ENCODE data around the gene SSTR4. TPM values are rescaled to one million over a fixed set of nuclear protein-coding genes. Genes with fewer than 3 reads are reported as not detected.

Gene SSTR4
- total RNA-seq, 1 experiment from 2014 or later = not detected

- Histone ChIP-seq H3K4me2 (ENCODE audit: low read length) (no peak overlapping the region), H3K36me3 (ENCODE audit: control insufficient read depth in 1 of 2, insufficient read depth in 2 of 2, low read length in 2 of 2) (no peaks in the 10 kb centered on the region), H3K27me3 (ENCODE audit: insufficient read depth, low read length) (peaks cover 10% of the 10 kb centered on the region; the same call in 1 of the 2 replicates), H3K27ac (ENCODE audit: low read depth, low read length) (no peak overlapping the region), H3K4me1 (ENCODE audit: control insufficient read depth in 1 of 2, insufficient read depth in 2 of 2, low read length in 2 of 2) (no peaks in the 10 kb centered on the region), H3K79me2 (ENCODE audit: insufficient read depth, low read length) (no peaks in the 10 kb centered on the region), H3K9ac (ENCODE audit: low read length) (no peak overlapping the region), H4K20me1 (ENCODE audit: insufficient read depth) (no peaks in the 10 kb centered on the region), H3K9me3 (ENCODE audit: control insufficient read depth in 1 of 2, insufficient read depth in 1 of 2, low read depth in 1 of 2, low read length in 2 of 2) (no peaks in the 10 kb centered on the region), H2AFZ (ENCODE audit: low read depth, low read length, poor library complexity, severe bottlenecking) (no peak overlapping the region), H3K4me3 (replicated peaks in 1 of 2; ENCODE audit: low read depth in 1 of 2, low read length in 2 of 2) (no peak overlapping the region), H3K9me2 (ENCODE audit: insufficient read depth) (no peaks in the 10 kb centered on the region)
- ChIA-PET POLR2A (no interaction called here), RAD21 (ENCODE audit: low non-redundant PET in 1 of 2, low total read pairs in 2 of 2, uncharacterized antibody in 2 of 2, unreplicated experiment in 2 of 2) (no interaction called here), CTCF (no interaction called here)
- no peak for ATAC-seq
- intact Hi-C loops (cut with micrococcal nuclease) = no loop called here
- no peak for TF ChIP-seq ZFX (IDR thresholded peaks at IDR 0.05)
- no peak for TF ChIP-seq POLR2AphosphoS5 (IDR thresholded peaks at IDR 0.05; ENCODE audit: low read depth, low read length)
- TF ChIP-seq EGR1 (IDR thresholded peaks at IDR 0.05; ENCODE audit: low read depth) = no peak
- no peak for TF ChIP-seq MAX (IDR thresholded peaks at IDR 0.05)
- TF ChIP-seq SRF (IDR thresholded peaks at IDR 0.05; ENCODE audit: low read depth) = no peak
- no peak for DNase-seq (ENCODE audit: low read depth, low spot score)
- no TSS peak for BruUV-seq (replicated peaks)
Observed at GRCh38 chr20:22995923-22996322, 39.2 kb upstream of the SSTR4 start.

- no TSS peak for BruUV-seq (replicated peaks)
- Histone ChIP-seq H3K27ac (ENCODE audit: low read depth, low read length) (no peak overlapping the region), H3K36me3 (ENCODE audit: control insufficient read depth in 1 of 2, insufficient read depth in 2 of 2, low read length in 2 of 2) (no peaks in the 10 kb centered on the region), H3K79me2 (ENCODE audit: insufficient read depth, low read length) (no peaks in the 10 kb centered on the region), H3K9ac (ENCODE audit: low read length) (no peak overlapping the region), H3K27me3 (ENCODE audit: insufficient read depth, low read length) (peaks cover 13% of the 10 kb centered on the region; the same call in 1 of the 2 replicates), H3K9me2 (ENCODE audit: insufficient read depth) (no peaks in the 10 kb centered on the region), H3K4me3 (replicated peaks in 1 of 2; ENCODE audit: low read depth in 1 of 2, low read length in 2 of 2) (no peak overlapping the region), H2AFZ (ENCODE audit: low read depth, low read length, poor library complexity, severe bottlenecking) (no peak overlapping the region), H3K4me1 (ENCODE audit: control insufficient read depth in 1 of 2, insufficient read depth in 2 of 2, low read length in 2 of 2) (no peaks in the 10 kb centered on the region), H3K4me2 (ENCODE audit: low read length) (no peak overlapping the region), H3K9me3 (ENCODE audit: control insufficient read depth in 1 of 2, insufficient read depth in 1 of 2, low read depth in 1 of 2, low read length in 2 of 2) (no peaks in the 10 kb centered on the region), H4K20me1 (ENCODE audit: insufficient read depth) (no peaks in the 10 kb centered on the region)
- TF ChIP-seq POLR2AphosphoS5 (IDR thresholded peaks at IDR 0.05; ENCODE audit: low read depth, low read length) (no peak), FOSL1 (IDR thresholded peaks at IDR 0.05; ENCODE audit: low read depth) (no peak), CTCF (IDR thresholded peaks at IDR 0.05 in 2 of 3, conservative IDR thresholded peaks at IDR 0.05 in 1 of 3; ENCODE audit: borderline replicate concordance in 1 of 3, insufficient read depth in 1 of 3, low read depth in 2 of 3, low read length in 2 of 3) (no peak), ZBTB33 (IDR thresholded peaks at IDR 0.05; ENCODE audit: extremely low read depth, insufficient replicate concordance, low read length) (no peak), RAD21 (IDR thresholded peaks at IDR 0.05; ENCODE audit: low read depth) (no peak), REST (IDR thresholded peaks at IDR 0.05; ENCODE audit: low read depth) (no peak), ATF3 (IDR thresholded peaks at IDR 0.05) (no peak)
- DNase-seq (ENCODE audit: low read depth, low spot score) = no peak
- POLR2A ChIA-PET = no interaction called here
- CTCF ChIA-PET = no interaction called here
- RAD21 ChIA-PET (ENCODE audit: low non-redundant PET in 1 of 2, low total read pairs in 2 of 2, uncharacterized antibody in 2 of 2, unreplicated experiment in 2 of 2) = no interaction called here
- ATAC-seq = no peak
- intact Hi-C loops (cut with micrococcal nuclease) = no loop called here
Observed at GRCh38 chr20:22998476-22998875, 36.6 kb upstream of the SSTR4 start.

Measured in HCT116 (cell line).